CD4-positive, alpha-beta T cell treated with Interleukin-17A for 1 hour (primary cell): ENCODE measurements around the gene USP48.
A peak's percentile ranks its signal among the peaks of the same experiment; 100 is the strongest.
"Not testable (repeated sequence)": the region's sequence is repeated elsewhere in the genome, so short reads cannot be mapped to it uniquely, and the experiment has no call there.

ENCODE experiments used
- DNase-seq: peaks from one replicate; pipeline ENCODE4 v3.0.0-alpha.2; 2020

The USP48 gene

GRCh38 chr1:21814241-21814918 is 31.4 kb upstream of the USP48 start:
- DNase-seq: peak; percentile 10

GRCh38 chr1:21813542-21813941 is 30.6 kb upstream of the USP48 start:
- DNase-seq: no peak

GRCh38 chr1:21811875-21812305 is 28.9 kb upstream of the USP48 start, which contains the start of gene LDLRAD2:
TSS of gene LDLRAD2 (plus strand) at chr1:21812265. CDS start at chr1:21812452, 187 bp downstream.
- no peak for DNase-seq

GRCh38 chr1:21804536-21804935 is 21.6 kb upstream of the USP48 start:
- DNase-seq: no peak

- no peak for DNase-seq
These were observed 18.2 kb upstream of the USP48 start for GRCh38 chr1:21801100-21801499.

GRCh38 chr1:21799730-21800129 is 16.8 kb upstream of the USP48 start:
- DNase-seq: no peak

GRCh38 chr1:21795075-21795474 is 12.1 kb upstream of the USP48 start:
- no peak for DNase-seq

GRCh38 chr1:21794656-21795055 is 11.7 kb upstream of the USP48 start:
- no peak for DNase-seq

GRCh38 chr1:21793104-21793503 is 10.2 kb upstream of the USP48 start:
- no peak for DNase-seq

- DNase-seq: no peak
These were observed 3.7 kb upstream of the USP48 start for GRCh38 chr1:21786640-21787039.

GRCh38 chr1:21785764-21786163 is 2.8 kb upstream of the USP48 start:
- DNase-seq: not testable (repeated sequence)

GRCh38 chr1:21783679-21784603 is 992 bp upstream of the USP48 start:
- no peak for DNase-seq

- DNase-seq: peak; percentile 72
These were observed 541 bp downstream of the USP48 start for GRCh38 chr1:21782349-21782867.

- DNase-seq: no peak
These were observed 1.1 kb downstream of the USP48 start for GRCh38 chr1:21781815-21782348.

GRCh38 chr1:21779613-21780521 is 3.1 kb downstream of the USP48 start:
- peak; percentile 40 for DNase-seq

GRCh38 chr1:21778405-21778727 is 4.6 kb downstream of the USP48 start:
- no peak for DNase-seq

GRCh38 chr1:21776925-21777324 is 6.0 kb downstream of the USP48 start:
- DNase-seq: not testable (repeated sequence)

GRCh38 chr1:21775985-21776562 is 6.9 kb downstream of the USP48 start:
- no peak for DNase-seq

- DNase-seq: no peak
These were observed 7.4 kb downstream of the USP48 start for GRCh38 chr1:21775550-21775914.

GRCh38 chr1:21774835-21775549 is 8.0 kb downstream of the USP48 start:
- no peak for DNase-seq

- DNase-seq: peak; percentile 52
These were observed 9.4 kb downstream of the USP48 start for GRCh38 chr1:21773585-21773984.
